ENCODE data around the gene RNFT2.

The RNFT2 gene

GRCh38 chr12:116835484-116835883 is 97.4 kb downstream of the RNFT2 start:
- DNase-seq (ENCODE audit: low spot score), result no peak

GRCh38 chr12:116837097-116837496 is 99.0 kb downstream of the RNFT2 start:
- no peak for DNase-seq (ENCODE audit: low spot score)

GRCh38 chr12:116838365-116838764 is 100.2 kb downstream of the RNFT2 start:
- DNase-seq (ENCODE audit: low spot score), result no peak

GRCh38 chr12:116839287-116839830 is 101.2 kb downstream of the RNFT2 start:
- DNase-seq (ENCODE audit: low spot score), result no peak

DNA sequence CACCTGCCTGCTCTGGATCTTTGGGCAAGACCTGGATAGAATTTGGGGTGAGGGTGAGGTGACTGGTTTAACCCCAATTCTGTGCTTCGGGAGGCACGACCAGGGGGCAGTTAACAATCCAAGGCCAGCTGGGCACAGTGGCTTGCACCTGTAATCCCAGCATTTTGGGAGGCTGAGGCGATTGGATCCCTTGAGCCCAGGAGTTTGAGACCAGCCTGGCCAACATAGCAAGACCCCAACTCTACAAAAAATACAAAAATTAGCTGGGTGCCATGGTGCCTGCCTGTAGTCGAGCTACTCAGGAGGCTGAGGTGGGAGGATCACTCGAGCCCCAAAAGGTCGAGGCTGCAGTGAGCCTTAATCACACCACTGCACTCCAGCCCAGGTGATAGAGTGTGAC is 105.0 kb downstream of the RNFT2 start:
- no peak for DNase-seq (ENCODE audit: low spot score)

DNA sequence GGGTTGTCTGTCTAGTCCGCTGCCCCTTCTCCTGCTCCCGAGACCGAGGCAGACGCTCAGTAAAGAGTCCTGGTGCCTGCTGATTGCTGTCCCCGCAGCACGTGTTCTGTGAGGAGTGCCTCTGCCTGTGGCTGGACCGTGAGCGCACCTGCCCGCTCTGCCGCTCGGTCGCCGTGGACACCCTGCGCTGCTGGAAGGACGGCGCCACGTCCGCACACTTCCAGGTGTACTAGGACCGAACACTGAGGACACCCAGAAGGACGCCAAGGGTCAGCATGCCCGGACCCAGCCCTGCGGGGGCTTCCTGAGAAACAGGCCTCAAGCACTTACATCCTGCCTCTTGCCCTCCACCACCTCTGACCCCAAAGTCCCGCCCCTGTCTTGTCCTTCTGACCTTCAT is 111.1 kb downstream of the RNFT2 start:
- DNase-seq (ENCODE audit: low spot score), result no peak

- no peak for DNase-seq (ENCODE audit: low spot score)
Measured at GRCh38 chr12:116852303-116852702, 114.2 kb downstream of the RNFT2 start.

DNA sequence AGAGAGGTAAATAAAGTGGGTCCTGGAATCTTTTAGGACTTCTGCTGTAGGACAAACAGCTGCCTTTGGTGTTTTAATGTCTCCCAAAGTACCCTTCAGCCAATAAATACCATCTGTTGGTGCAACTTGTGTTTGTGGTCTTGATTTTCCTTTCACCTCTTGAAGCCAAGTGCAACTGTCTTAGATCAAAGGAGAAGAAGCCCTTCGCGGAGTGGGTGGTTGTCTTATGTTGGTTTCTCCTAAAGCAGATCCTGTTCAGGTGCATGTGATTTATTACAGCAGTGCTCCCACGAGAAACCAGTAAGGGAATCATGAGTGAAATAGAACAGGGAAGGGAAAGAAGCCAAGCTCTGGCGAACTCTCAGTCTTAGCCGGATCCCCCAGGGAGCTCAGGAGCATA is 115.4 kb downstream of the RNFT2 start:
- no peak for DNase-seq (ENCODE audit: low spot score)

GRCh38 chr12:116855744-116856470 is 117.8 kb downstream of the RNFT2 start:
- no peak for DNase-seq (ENCODE audit: low spot score)

GRCh38 chr12:116856729-116857128 is 118.6 kb downstream of the RNFT2 start:
- no peak for DNase-seq (ENCODE audit: low spot score)

DNA sequence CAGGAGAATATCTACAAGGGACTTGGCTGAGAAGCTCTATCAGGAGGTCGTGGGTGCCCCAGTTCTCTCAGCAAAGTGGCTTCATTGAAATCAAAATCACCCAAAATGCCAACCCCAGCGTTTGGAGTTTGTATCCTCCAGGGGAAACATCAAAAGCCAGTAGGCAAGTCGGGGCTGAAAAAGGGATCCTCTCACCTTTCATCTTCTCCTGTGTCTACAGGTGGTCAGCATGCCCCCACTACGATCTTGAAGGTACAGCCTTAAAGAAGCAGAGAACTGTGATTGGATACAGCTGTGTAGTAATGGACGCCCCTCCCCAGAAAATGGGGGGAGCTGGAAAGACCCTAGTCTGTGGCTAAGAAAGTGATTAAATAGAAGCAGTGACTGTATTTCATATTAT is 121.0 kb downstream of the RNFT2 start:
- DNase-seq (ENCODE audit: low spot score), result no peak

DNA sequence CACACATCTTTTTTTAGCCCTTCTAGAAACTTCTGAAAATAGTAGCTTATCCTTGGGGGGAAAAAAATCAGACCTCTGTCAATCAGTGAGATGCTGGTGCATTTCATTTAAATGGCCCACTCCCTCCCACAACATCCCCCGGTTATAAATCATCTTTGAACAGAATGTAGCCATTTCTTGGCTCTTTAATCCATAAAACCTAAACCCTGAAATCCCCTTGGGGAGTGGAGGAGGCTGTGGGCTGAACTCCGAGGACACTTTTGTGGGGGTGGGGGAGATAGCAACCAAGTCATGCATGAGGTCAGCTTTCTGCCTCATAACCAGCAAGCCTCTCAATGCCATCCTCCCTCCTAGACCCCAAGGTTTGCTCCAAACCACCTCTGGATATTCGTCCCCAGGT is 122.1 kb downstream of the RNFT2 start:
- DNase-seq (ENCODE audit: low spot score), result no peak

DNA sequence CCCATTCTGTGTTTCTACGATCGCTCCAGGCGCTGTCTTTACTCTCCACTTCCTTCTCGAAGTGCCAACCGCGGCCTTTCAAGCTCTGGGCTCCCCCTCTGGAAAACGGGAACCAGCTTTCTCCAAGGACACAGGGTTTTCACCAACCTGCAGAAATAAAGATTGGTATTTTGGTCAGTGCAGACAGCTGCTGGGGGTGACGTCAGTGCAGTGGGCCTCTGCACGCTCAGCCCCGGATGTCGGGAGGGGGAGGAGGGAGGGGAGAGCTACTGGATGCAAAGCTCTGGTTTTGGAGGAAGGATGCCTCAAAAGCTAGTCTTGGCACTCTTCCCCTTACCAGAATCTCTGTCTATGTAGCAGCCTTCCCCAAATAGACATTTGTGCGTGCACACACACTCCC is 123.2 kb downstream of the RNFT2 start:
- DNase-seq (ENCODE audit: low spot score), result peak; percentile 79

GRCh38 chr12:116862167-116862566 is 124.1 kb downstream of the RNFT2 start:
- DNase-seq (ENCODE audit: low spot score), result no peak

DNA sequence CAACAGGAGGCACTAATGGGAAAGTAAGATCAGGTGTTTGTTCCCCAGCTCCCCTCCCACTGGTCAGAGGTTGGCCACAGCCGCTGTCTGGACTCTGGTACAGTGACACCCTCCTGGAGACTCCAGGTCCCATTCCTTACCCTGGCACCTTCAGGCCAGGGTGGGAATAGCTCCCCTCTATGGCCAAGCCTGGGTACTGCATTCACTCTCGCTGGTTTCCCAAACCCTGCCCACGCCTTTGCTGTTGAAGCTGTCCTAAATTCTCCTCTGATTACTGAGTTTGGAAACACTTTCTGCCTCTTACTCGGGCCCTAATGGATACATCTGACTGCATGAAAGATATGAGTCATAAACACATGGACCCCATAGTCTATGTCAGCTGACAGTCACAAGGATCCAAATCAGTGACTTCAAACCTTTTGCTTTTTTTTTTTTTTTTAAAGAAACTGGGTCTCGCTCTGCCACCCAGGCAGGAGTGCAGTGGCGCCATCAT is 125.2 kb downstream of the RNFT2 start:
- DNase-seq (ENCODE audit: low spot score), result no peak

DNA sequence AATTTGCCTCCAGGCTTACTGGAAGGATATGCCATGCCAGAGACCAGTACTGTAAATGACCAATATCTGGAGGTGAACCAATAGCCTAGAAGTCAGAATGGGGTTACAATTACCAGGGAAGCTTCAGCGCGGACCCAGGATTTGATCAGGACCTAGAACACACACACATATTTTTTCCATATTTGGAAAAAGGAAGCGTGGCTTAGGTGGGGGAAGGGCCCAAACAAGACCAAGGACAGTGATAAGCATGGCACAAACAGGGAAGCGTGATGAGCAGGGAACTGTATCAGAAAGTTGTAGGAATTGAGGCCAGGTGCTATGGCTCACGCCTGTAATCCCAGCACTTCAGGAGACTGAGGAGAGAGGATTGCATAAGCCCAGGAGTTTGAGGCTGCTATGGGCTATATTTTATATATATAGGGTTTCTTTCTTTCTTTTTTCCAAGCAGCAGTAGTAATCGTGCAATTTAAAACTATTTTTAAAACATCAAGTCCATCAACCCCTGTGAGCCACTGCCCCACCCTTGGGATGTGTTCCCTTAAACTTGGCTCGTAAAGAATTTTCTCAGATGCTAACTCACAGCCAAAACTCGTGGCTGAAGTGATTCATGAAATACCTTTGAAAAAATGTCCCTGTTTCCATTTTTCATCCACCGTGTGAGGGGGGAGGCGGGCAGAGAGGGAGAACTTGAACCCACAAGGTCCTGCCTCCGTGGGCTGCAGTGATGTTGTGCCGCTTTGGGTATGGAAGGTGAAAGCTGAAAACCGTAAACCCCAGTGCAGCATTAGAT is 126.5 kb downstream of the RNFT2 start:
- no peak for DNase-seq (ENCODE audit: low spot score)

DNA sequence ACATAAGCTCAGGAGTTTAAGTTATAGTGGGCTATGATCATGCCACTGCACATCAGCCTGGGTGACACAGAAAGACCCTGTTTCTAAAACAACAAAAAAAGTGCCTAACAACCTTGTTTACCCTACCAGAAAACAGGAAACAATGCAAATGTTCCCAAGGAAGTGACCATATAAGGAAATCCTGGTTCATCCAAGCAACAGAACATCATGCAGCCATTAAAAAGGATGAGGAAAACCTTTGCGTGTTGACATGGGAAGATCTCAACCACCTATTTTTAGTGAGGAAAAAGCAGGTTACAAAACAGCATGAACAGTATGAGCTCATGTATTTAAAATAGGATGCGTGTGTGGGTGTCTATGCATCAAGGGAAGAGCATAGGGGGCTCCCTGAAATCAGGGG is 129.4 kb downstream of the RNFT2 start:
- no peak for DNase-seq (ENCODE audit: low spot score)

GRCh38 chr12:116870306-116870705 is 132.2 kb downstream of the RNFT2 start:
- no peak for DNase-seq (ENCODE audit: low spot score)

DNA sequence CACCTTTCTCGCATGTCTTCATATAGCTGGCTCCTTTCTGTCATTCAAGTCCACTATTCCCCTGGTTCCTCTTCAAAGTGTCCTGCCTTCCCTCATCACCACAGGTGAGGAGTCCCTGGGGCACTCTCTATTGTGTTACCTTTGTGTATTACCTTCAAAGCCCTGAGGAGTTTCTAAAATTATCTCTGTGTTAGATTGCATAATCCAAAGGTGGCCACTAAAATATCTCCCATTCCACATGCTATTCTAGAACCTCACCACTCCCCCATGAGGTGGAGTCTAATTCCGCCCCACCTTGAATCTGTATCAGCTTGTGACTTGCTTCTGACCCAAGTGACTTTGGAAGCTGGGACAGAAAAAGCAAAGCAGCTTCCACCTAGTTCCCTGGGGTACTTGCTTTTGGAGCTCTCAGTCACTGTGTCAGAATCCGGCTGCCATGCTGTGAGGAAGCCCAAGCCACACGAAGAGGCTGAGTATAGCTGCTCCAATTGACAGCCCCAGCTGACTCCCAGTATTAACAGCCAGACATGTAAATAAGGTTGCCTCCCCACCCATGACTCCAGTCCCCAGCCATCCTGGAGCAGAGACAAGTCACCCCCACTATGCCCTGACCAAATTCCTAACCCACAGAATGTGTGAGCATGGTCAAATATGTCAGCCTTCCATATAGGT is 136.3 kb downstream of the RNFT2 start:
- no peak for DNase-seq (ENCODE audit: low spot score)

GRCh38 chr12:116876151-116876869 is 138.2 kb downstream of the RNFT2 start:
- DNase-seq (ENCODE audit: low spot score), result no peak

DNA sequence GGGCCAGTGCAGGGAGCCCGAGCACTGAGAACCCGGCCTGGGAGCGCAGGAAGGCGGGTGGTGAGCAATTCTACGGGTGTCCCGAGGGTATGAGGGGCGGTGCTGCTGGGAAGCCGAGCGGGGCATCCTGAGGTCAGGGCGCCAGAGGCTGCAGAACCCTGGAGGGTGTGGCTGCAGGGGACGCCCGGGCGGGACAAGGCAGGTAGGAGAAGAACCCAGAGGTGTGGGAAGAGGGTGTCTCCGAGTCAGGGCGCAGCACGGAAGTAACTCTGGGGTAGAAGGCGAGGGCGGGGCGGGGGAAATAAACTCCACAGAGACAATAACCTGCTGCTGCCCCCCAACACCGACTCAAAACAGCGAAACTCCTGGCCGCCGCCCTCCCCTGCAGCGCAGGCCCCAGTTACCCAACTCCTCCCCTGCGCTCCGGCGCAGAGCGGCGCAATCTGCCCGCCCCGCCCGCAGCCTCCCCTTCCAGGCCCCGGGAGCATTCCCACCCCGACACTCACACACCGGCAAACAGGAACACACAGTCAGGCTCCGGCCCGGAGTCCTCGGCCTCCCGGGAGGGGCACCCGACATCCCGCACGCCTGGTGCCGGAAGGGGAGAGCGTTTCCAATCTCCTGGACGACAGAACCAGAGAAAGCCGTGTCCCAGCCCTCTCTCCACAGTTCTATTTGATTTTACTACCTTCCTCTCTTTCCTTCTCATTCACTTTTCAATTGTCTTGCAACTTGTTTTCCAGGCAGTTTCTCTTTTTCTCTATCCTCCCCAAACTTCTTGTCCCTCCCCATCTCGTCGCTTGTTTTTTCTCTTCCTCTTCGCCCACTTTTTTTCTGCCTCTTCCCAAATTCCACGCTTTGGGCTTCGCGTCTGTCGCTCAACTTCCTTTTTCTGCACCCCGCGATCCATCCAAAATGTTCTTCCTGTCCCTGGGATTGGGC is 140.7 kb downstream of the RNFT2 start:
- no peak for DNase-seq (ENCODE audit: low spot score)

Measured in Ammon's horn (tissue), 1 donor.